SK-MEL-5 (cell line): ENCODE measurements around the gene TMEM11. TPM values are rescaled to one million over a fixed set of nuclear protein-coding genes. Genes with fewer than 3 reads are reported as not detected.

Experiments
- DNase-seq: peaks from one replicate; pipeline ENCODE4 v3.0.0-alpha.2; 2016; ENCODE audit warnings: low read depth, low spot score
- in situ Hi-C: cut with HindIII; loops from 2 replicates; pipeline ENCODE4 v1.10.0; 2016; ENCODE audit warnings: low sequenced_read_pairs, high pct_unique_total_duplicates, low pct_unique_long_range_greater_than_20kb
- total RNA-seq: library from RNA; depleted of rRNA; stranded (reverse); fragments of >200 nt; shearing (Covaris generic); gene quantifications from 2 replicates; pipeline ENCODE4 v1.2.3, GENCODE V29; 2014

Gene TMEM11
- total RNA-seq, 1 experiment from 2014 or later = 14.0 TPM

- no peak for DNase-seq
- in situ Hi-C loops = no loop called here
Observed at GRCh38 chr17:21172846-21173245, 41.1 kb downstream of the TMEM11 start.

GRCh38 chr17:21171970-21172510 lies 41.9 kb downstream of the TMEM11 start:
- in situ Hi-C loops = no loop called here
- no peak for DNase-seq

DNA sequence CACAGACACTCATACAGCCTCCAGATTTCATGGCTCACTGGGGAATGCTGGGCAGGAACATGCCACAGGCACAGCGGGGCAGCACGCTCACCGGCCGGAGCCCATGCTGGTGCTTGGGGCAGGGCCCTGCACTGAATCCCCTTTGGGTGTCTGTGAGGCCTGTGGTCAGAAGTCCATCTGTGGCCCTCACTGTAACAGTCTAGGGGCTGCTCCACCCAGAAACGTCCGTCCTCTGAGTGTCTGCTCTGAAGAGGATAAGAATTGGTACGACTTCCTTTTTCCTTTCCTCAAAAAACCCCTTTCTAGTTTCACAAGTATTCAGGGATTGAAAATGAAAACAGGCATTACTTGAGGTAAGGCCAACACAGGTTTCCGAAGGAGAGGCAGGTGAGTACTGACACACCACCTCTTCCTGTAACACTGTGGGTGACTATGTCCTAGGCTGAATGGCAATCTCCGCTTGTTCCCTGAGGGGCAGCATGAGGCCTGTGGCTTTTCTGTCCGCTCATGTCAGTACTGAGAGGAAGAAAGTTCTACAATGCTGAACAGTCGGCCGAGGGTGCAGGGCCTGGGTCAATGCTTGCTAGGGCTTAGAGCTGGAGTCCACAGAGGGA lies 42.5 kb downstream of the TMEM11 start:
- in situ Hi-C loops = no loop called here
- no peak for DNase-seq

DNA sequence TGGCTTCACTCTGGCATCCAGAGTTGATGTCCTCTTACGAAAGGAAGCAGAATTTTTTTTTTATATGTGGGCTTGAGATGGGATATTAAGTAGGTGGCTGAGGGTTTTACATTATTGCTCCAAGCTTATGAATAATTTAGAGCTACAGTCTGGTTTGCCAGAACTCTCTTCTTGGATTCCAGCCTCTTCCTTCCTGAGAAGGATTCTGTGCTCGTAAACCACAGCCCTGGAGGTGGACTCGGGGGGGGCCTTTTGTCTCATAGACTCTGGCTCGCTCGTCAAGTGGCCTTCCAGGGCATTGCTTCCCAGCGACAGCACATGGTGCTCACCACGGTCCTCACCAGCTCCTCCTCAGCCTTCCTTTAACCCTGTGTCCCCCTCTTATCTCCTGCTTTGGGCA lies 43.2 kb downstream of the TMEM11 start:
- in situ Hi-C loops = no loop called here
- DNase-seq = no peak

DNA sequence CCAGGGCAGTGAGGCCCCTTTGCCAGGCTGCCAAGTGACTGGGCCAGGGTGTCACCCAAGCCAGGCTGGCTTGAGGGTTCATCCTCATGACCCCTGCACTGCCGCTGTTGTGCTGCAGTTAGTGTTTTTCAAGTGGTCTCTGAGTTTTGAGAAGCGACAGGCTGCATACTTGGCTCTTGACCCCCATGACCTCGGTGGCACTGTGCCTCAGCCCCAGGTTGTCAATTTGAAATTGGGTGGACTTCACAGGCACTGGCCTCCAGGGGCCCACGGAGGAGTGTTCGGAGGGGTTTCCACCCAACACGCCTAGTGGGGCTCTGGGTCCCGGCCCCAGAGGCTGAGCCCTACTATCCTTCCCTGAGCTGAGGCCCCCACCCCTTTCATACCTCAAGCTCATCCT lies 44.5 kb downstream of the TMEM11 start:
- DNase-seq = no peak
- in situ Hi-C loops = no loop called here

DNA sequence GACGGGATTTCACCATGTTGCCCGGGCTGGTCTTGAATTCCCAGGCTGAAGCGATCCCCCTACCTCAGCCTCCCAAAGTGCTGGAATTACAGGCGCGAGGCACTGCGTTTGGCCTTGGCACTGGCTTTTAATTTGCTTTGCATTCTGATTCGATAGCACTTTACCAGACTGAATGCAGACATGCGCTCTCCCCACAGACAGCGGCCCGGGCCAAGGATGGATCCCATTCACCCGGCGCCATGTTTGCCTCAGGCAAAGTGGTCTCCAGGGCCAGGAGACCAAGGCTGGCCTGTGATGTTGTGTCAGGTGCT lies 45.5 kb downstream of the TMEM11 start:
- no peak for DNase-seq
- in situ Hi-C loops = no loop called here

DNA sequence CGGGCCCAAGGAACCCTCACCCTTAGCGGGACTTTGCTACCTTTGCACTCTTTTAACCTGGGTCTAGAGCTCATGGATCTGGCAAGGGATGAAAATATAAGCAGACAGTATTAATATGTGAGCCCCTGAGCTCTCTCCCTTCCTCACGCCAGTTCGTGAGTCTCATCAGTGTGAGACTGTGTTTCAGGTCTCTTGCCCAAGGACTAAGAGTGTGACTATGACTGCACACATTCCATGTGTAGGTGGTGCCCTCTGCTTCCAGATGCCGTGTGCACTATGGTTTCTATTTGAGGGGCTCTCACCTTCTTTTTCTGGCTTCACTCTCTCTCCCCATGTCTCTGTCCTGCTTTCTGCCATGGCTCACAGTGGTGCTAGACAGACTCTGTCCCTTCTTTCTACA lies 46.7 kb downstream of the TMEM11 start:
- in situ Hi-C loops = no loop called here
- peak; percentile 28 for DNase-seq

DNA sequence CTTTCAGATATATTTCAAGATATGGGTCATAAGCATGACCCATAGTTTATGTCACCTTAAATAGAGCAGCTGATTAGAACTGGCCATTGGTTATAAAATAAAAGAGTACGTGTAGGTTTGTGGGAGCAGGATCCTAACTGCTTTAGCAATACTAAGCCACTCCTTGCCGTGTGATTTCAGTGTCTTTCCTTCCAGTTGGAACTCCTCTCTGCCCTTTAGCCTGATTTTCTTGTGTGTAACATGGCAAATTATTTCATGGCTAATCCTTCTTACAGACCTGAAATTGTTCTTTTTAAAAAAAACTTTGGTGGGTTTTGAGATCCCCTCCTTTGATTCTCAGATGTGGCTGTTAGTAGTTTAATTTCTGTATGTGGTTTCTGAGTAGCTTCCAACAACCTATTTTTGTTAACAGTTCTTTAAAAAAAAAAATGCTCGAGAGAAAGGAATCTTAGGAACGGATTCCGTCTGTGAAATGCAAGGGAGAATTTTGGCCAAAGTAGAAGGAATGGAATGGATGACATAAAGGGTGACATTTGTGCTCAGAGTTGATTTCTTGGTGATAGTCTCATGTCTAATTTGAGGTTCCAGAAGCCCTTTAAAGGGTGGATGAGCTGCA lies 47.3 kb downstream of the TMEM11 start:
- in situ Hi-C loops = no loop called here
- DNase-seq = no peak

DNA sequence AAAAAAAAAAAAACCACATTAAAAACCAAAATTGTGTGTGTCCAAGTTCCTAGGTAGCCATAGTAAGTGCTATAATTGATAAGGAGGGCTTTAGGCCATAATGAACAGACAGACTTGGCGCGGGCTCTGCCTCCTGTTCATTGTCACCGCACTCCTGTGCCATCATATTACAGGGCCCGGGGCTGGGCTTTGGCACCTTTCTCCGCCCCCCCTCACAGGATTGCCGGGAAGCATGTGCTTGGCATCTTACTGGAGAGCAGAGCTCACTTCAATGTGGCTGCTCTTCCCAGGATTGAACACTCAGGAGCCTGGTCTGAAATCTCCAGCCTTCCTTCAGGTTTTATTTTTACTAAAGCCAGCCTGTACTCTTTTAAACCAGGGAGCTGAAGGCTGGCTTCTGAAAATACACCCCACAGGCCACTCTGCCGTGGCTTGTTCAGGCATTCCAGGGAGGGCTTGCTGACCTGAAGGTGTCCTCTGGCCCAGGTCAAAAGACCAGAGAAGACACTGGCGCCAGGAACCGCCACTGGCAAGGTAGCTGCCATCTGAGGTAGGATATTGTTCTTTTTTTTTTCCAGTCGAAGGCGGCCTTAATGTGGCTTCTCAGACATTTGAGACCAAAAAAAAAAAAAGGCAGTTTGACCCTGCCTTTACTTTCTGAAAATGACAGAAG lies 47.9 kb downstream of the TMEM11 start:
- in situ Hi-C loops = no loop called here
- no peak for DNase-seq

DNA sequence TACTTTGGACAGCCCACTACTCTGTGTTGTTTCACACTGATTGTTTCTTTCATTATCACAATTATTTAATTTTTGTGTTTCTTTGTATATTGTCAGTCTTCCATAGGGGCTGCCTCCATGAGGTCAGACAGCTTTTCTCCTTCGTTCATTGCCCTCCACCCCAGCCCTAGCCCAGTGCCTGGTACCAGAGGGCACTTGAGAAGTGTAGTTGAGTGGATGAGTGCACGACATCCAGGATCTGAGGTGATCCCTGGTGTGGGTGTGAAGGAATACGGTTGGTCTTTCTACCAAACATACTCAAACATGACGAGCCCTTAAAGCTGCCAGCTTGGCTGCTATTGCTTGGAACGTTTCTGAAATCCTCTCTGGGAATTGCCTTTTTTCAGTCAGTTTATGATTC lies 49.3 kb downstream of the TMEM11 start:
- DNase-seq = no peak
- in situ Hi-C loops = no loop called here

GRCh38 chr17:21164216-21164615 lies 49.7 kb downstream of the TMEM11 start:
- no peak for DNase-seq
- in situ Hi-C loops = no loop called here

DNA sequence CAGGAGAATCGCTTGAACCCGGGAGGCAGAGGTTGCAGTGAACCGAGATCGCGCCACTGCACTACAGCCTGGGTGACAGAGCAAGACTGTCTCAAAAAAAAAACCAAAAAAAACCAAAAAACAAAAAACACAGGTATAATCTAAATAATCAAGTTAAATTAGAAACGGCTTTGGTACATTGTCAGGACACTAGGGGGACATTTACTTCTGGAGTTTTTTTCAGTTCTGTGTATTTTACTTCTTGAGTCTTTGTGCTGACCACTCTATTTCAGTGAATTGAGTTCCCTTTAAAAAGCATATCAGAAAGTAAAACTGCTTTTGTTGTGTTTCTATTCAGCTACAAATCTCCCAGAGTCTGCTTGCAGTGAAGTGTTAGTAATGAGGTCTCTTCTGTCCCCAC lies 50.9 kb downstream of the TMEM11 start:
- peak; percentile 2 for DNase-seq
- in situ Hi-C loops = no loop called here

DNA sequence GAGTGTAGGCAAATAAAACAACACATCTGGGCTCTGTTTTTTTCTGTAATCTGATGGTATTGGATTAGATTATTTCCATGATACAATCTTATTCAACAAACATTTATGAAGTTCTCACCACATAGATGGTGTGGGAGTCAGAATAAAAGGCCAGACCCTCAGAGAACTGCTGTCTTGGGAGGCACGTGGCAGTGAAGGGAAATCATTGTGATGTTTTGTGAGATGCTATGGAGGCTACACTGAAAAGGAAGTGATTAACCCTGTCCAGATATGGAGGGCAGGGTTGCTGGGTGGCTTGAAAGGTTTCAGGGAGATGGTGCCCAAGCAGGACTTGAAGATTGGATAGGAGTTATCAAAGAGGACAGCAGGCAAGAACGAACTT lies 51.6 kb downstream of the TMEM11 start:
- DNase-seq = no peak
- in situ Hi-C loops = no loop called here

DNA sequence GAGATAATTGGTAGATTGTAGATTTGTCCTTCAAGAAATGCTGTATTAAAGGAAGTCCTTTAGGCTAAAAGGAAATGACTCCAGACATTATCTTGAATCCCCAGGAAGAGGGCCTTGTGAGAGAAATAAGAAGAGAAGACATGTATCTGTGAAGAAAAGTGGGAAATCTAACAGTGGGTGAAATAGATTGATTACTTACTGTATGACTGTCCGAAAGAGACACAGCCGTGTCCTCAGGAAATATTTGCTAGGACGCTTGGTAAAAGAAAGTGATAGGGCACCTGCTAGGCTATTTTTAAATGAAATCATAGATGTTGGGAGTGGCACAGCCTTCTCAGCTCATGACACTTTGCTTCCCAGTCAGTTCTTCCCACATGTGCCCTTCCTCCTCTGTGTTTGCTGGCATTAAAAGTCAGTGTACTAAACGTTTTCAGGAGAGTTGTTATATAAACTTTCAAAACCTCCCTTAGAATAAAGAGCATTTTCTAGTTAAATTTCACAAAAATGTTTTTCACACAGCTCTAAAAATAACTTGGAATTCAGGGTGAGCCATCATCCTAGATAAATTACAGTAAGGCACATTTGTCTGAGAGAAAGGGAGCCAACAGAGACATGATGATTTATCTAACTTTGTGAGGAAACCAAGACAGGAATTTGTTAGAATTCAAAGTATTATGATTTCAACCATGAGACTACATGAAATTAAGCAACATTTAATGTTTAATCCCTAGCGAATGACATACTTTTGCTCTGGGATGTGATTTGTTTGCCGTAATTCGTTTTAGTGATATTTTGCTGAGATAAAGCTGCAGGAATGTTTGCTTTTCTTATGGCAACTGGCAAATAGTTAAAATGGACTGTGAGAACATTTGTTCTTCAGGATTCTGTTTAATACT lies 52.2 kb downstream of the TMEM11 start:
- in situ Hi-C loops = no loop called here
- DNase-seq = no peak

- no peak for DNase-seq
- in situ Hi-C loops = no loop called here
Observed at GRCh38 chr17:21160401-21160800, 53.6 kb downstream of the TMEM11 start.

- in situ Hi-C loops = no loop called here
- DNase-seq = no peak
Observed at GRCh38 chr17:21157586-21158370, 56.2 kb downstream of the TMEM11 start.

DNA sequence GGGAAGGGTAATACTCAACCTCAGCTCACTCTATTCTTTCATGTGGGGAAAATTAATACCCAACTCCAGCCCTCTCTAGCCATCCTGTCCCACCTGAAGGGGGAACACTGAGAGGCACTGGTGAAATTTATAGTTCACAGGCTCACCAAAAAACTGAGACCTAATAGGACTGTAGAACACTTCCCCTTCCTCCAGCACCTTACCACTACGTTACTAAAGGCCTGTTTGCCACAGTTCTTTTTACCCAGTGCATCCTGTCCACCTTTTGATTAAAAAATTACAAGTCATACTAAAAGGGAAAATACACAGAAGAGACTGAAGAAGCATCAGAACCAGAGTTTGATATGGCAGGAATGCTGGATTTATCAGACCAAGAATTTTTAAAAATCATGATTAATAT lies 61.2 kb downstream of the TMEM11 start:
- in situ Hi-C loops = no loop called here
- DNase-seq = no peak

GRCh38 chr17:21149621-21150020 lies 64.3 kb downstream of the TMEM11 start:
- in situ Hi-C loops = no loop called here

More at GRCh38 chr17:21149621-21150020, 64.3 kb downstream of the TMEM11 start:
- DNase-seq = no peak
